ENCODE measurements around the gene TOX2. TPM values are rescaled to one million over a fixed set of nuclear protein-coding genes. Genes with fewer than 3 reads are reported as not detected.

Gene TOX2
- total RNA-seq, 1 experiment from 2014 or later = 1.7 TPM

DNA sequence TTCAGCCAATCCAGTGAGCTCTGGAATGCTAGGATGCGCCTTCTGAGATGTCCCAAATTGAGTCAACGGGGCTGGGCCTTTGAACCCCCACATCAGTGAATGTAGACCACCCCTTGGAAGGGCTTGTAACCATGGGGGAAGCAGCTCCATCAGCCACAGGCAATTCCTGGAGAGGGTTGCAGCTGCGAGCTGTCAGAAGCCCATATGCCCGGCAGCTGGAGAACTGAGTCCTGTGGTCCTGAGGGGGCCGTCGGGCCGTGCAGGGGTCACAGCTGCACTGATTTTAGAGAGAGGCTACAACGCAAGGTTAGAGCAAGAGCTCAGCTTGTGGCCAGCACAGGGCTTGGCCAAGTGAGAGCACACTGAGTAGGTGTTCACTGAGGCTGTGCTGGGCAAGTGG, 121.3 kb downstream of the TOX2 start:
- Histone ChIP-seq H4K5ac (ENCODE audit: insufficient read length, low read depth, low read length) (no peak overlapping the region), H2BK12ac (ENCODE audit: insufficient read length, low read depth, low read length) (no peak overlapping the region), H3K14ac (ENCODE audit: insufficient read depth, low read length) (no peak overlapping the region; the same call in 1 of the 2 replicates), H2BK5ac (ENCODE audit: insufficient read length, low read length) (no peak overlapping the region), H3K23ac (ENCODE audit: insufficient read length, low read depth, low read length) (no peak overlapping the region), H3T11ph (ENCODE audit: low read length) (no peak overlapping the region), H3K4ac (ENCODE audit: low read depth, low read length) (no peak overlapping the region), H4K20me1 (ENCODE audit: control insufficient read depth, insufficient read depth, insufficient read length) (no peaks in the 10 kb centered on the region), H3K9me3 (ENCODE audit: control insufficient read depth, low read depth, low read length) (no peaks in the 10 kb centered on the region), H3K4me1 (ENCODE audit: insufficient read depth, low read length) (no peaks in the 10 kb centered on the region), H3K27ac (ENCODE audit: insufficient read length, low read depth, low read length) (no peak overlapping the region), H2BK120ac (ENCODE audit: low read depth, low read length, poor library complexity, severe bottlenecking) (no peak overlapping the region), H3K56ac (ENCODE audit: insufficient read length, low read depth, low read length) (no peak overlapping the region), H3K18ac (ENCODE audit: insufficient read length, low read depth, low read length) (no peak overlapping the region), H4K91ac (ENCODE audit: insufficient read length, low read depth, low read length) (no peak overlapping the region), H2AK5ac (ENCODE audit: insufficient read length, low read length) (no peak overlapping the region), H2BK20ac (ENCODE audit: low read depth, low read length, poor library complexity, severe bottlenecking) (no peak overlapping the region), H3K79me2 (ENCODE audit: insufficient read depth, low read length) (no peaks in the 10 kb centered on the region), H2AFZ (ENCODE audit: low read length) (no peak overlapping the region), H3K9ac (ENCODE audit: extremely low read depth, insufficient read length, low read length) (no peak overlapping the region), H3K79me1 (ENCODE audit: insufficient read depth, low read depth, low read length, poor library complexity, severe bottlenecking) (no peaks in the 10 kb centered on the region), H3K27me3 (ENCODE audit: insufficient read depth, low read length) (no peaks in the 10 kb centered on the region), H3K4me2 (ENCODE audit: insufficient read depth, insufficient read length, low read length) (no peak overlapping the region), H2BK15ac (ENCODE audit: low read depth, low read length) (no peak overlapping the region), H4K8ac (replicated peaks; ENCODE audit: insufficient read length, low read depth, low read length) (no peak overlapping the region), H3K23me2 (ENCODE audit: insufficient read length, low read depth, low read length, poor library complexity, severe bottlenecking) (no peaks in the 10 kb centered on the region)
- Mint-ChIP-seq H3K9me3 (no peaks in the 10 kb centered on the region), H3K4me3 (no peak overlapping the region), H3K27me3 (ENCODE audit: low read depth) (peaks cover 13% of the 10 kb centered on the region), H3K27ac (no peak overlapping the region), H3K4me1 (peaks cover 10 to 11% of the 10 kb centered on the region in 2 experiments), H3K36me3 (ENCODE audit: insufficient read depth in 1 of 3, low read depth in 3 of 3) (no peaks in the 10 kb centered on the region)
- no CpG with 5 or more reads among the region's 8 CpGs for WGBS (ENCODE audit: extremely low coverage, insufficient read length, low lambda C conversion rate)
- TF ChIP-seq, protein P1, sequence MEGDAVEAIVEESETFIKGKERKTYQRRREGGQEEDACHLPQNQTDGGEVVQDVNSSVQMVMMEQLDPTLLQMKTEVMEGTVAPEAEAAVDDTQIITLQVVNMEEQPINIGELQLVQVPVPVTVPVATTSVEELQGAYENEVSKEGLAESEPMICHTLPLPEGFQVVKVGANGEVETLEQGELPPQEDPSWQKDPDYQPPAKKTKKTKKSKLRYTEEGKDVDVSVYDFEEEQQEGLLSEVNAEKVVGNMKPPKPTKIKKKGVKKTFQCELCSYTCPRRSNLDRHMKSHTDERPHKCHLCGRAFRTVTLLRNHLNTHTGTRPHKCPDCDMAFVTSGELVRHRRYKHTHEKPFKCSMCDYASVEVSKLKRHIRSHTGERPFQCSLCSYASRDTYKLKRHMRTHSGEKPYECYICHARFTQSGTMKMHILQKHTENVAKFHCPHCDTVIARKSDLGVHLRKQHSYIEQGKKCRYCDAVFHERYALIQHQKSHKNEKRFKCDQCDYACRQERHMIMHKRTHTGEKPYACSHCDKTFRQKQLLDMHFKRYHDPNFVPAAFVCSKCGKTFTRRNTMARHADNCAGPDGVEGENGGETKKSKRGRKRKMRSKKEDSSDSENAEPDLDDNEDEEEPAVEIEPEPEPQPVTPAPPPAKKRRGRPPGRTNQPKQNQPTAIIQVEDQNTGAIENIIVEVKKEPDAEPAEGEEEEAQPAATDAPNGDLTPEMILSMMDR (conservative IDR thresholded peaks at IDR 0.05) = no peak
- no peak for DNase-seq
